Memory B cell (primary cell): ENCODE results near the gene PBX1.

Experiments
- ATAC-seq: fragments of 150-1000 bp; cut with Tn5 transposase; 2 replicates; pipeline ENCODE4 v1.10.0; 2021; ENCODE audit warnings: low read depth, mild to moderate bottlenecking, moderate library complexity
- DNase-seq, 2 donors: peaks; one replicate each; pipeline ENCODE4 v3.0.0; 2022; ENCODE audit warnings: low spot score in 2 of 2
- H3K27ac Mint-ChIP-seq: one replicate; pipeline ENCODE4 v1.8.0; 2022; ENCODE audit warnings: mild to moderate bottlenecking, moderate library complexity, mixed read lengths
- H3K27me3 Mint-ChIP-seq: one replicate; pipeline ENCODE4 v1.8.0; 2022; ENCODE audit warnings: mixed read lengths
- H3K36me3 Mint-ChIP-seq: one replicate; pipeline ENCODE4 v1.8.0; 2022; ENCODE audit warnings: mild to moderate bottlenecking, mixed read lengths
- H3K4me1 Mint-ChIP-seq: one replicate; pipeline ENCODE4 v1.8.0; 2022; ENCODE audit warnings: mixed read lengths
- H3K4me3 Mint-ChIP-seq: one replicate; pipeline ENCODE4 v1.8.0; 2022; ENCODE audit warnings: mild to moderate bottlenecking, moderate library complexity, mixed read lengths
- H3K9me3 Mint-ChIP-seq: one replicate; pipeline ENCODE4 v1.8.0; 2022; ENCODE audit warnings: mixed read lengths

PBX1 gene

DNA sequence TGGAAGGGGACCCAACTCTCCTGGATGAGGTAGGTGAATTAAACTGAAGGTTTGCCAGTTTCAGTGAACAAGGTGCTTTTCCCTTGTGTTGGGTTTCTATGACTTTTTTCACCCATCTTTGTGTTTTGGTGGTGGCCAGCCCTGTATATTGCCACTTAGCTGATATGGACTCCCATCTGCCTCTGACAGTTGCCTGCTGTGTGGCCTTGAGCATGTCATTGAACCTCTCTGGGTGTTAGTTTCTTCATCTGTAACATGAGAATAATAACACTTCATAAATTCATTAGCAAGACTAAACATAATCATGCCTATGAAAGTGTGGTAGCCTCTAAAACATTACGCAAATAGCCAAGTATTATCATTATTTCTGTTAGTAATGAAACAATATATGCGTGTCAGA is 141.7 kb downstream of the PBX1 start:
- no peaks in the 10 kb centered on the region for H3K36me3 Mint-ChIP-seq
- H3K4me1 Mint-ChIP-seq, result no peaks in the 10 kb centered on the region
- DNase-seq, result no peak
- H3K4me3 Mint-ChIP-seq, result no peak overlapping the region
- no peak for ATAC-seq
- H3K27me3 Mint-ChIP-seq, result no peaks in the 10 kb centered on the region
- H3K9me3 Mint-ChIP-seq, result no peaks in the 10 kb centered on the region
- no peak overlapping the region for H3K27ac Mint-ChIP-seq

GRCh38 chr1:164701189-164701761 is 142.3 kb downstream of the PBX1 start:
- Mint-ChIP-seq H3K36me3 (no peaks in the 10 kb centered on the region), H3K9me3 (no peaks in the 10 kb centered on the region), H3K4me1 (no peaks in the 10 kb centered on the region), H3K27ac (no peak overlapping the region), H3K27me3 (no peaks in the 10 kb centered on the region), H3K4me3 (no peak overlapping the region)
- ATAC-seq (no peak), DNase-seq (no peak)

- Mint-ChIP-seq H3K27ac (no peak overlapping the region), H3K9me3 (no peaks in the 10 kb centered on the region), H3K4me1 (no peaks in the 10 kb centered on the region), H3K36me3 (no peaks in the 10 kb centered on the region), H3K27me3 (no peaks in the 10 kb centered on the region), H3K4me3 (no peak overlapping the region)
- DNase-seq (no peak), ATAC-seq (no peak)
These were observed 143.2 kb downstream of the PBX1 start for GRCh38 chr1:164702216-164702615.

DNA sequence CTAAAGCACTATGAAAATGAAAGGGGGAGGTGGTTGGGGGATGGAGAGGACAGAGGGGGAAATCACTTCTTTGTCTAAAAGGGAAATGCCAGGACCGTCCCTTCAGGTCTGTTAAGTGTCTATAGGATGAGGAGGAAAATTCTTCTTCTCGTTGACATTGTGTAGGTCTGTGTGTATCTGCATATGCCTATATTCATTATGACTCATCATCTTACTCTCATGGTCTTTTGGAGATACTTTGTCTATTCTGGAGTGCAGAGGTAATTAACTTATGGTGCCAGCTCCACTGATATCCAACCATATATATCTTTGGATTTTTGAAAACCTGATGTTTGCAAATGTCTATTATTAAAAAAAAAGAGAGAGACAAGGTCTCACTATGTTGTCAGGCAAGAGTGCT is 143.7 kb downstream of the PBX1 start:
- Mint-ChIP-seq H3K4me3 (no peak overlapping the region), H3K9me3 (no peaks in the 10 kb centered on the region), H3K36me3 (no peaks in the 10 kb centered on the region), H3K4me1 (no peaks in the 10 kb centered on the region), H3K27ac (no peak overlapping the region), H3K27me3 (no peaks in the 10 kb centered on the region)
- ATAC-seq, result no peak
- no peak for DNase-seq

DNA sequence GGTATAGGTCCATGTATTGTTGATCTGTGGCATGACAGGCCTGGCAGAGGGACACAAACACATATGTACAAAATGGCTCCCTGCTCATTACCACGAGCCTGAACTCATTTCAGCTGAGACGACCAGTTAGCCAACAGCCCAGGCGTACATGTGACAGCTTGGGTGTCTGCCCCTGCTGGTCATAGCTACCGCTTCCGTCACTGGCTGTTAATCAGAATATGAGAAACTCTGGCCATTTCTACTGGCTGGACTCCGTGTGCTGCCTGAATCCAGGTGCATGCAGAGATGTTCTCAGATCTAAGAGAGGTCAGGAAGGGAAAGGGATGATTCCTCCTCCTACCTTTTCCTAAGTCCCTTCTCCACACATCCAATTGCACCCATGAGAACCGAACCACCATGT is 144.5 kb downstream of the PBX1 start:
- no peak for DNase-seq
- ATAC-seq, result no peak
- Mint-ChIP-seq H3K4me3 (no peak overlapping the region), H3K27ac (no peak overlapping the region), H3K36me3 (no peaks in the 10 kb centered on the region), H3K9me3 (no peaks in the 10 kb centered on the region), H3K27me3 (peaks cover 1% of the 10 kb centered on the region), H3K4me1 (no peaks in the 10 kb centered on the region)

GRCh38 chr1:164703960-164704411 is 145.0 kb downstream of the PBX1 start:
- H3K4me1 Mint-ChIP-seq, result no peaks in the 10 kb centered on the region
- H3K4me3 Mint-ChIP-seq, result no peak overlapping the region
- no peak overlapping the region for H3K27ac Mint-ChIP-seq
- ATAC-seq, result no peak
- no peaks in the 10 kb centered on the region for H3K9me3 Mint-ChIP-seq
- peaks cover 1% of the 10 kb centered on the region for H3K27me3 Mint-ChIP-seq
- H3K36me3 Mint-ChIP-seq, result no peaks in the 10 kb centered on the region
- DNase-seq, result no peak

GRCh38 chr1:164704954-164705353 is 146.0 kb downstream of the PBX1 start:
- Mint-ChIP-seq H3K36me3 (no peaks in the 10 kb centered on the region), H3K27ac (no peak overlapping the region), H3K9me3 (no peaks in the 10 kb centered on the region), H3K4me1 (no peaks in the 10 kb centered on the region), H3K27me3 (peaks cover 1% of the 10 kb centered on the region), H3K4me3 (no peak overlapping the region)
- DNase-seq (no peak), ATAC-seq (no peak)

DNA sequence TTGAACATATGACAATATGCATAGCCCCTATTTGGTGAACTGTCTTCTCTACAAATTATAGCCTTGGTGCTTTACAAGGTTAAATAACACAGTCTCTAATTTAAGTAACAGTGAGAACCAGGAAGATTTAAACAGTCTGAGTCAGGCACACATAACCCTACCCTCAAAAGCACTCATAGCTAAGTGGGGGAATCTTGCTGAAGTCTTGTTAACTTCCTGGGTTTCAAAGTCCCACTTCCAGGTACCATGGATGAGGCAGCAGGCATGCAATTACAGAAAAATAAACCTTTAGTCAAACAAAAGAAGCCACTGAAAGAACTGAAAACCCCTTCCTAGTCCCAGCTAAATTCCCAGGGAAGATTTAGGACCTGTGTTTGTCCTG is 147.6 kb downstream of the PBX1 start:
- Mint-ChIP-seq H3K9me3 (no peaks in the 10 kb centered on the region), H3K4me1 (no peaks in the 10 kb centered on the region), H3K27me3 (peaks cover 1% of the 10 kb centered on the region), H3K4me3 (no peak overlapping the region), H3K36me3 (no peaks in the 10 kb centered on the region), H3K27ac (no peak overlapping the region)
- ATAC-seq, result no peak
- DNase-seq, result no peak

- DNase-seq, result no peak
- no peaks in the 10 kb centered on the region for H3K9me3 Mint-ChIP-seq
- H3K36me3 Mint-ChIP-seq, result no peaks in the 10 kb centered on the region
- no peak overlapping the region for H3K27ac Mint-ChIP-seq
- H3K27me3 Mint-ChIP-seq, result peaks cover 1% of the 10 kb centered on the region
- no peaks in the 10 kb centered on the region for H3K4me1 Mint-ChIP-seq
- no peak for ATAC-seq
- H3K4me3 Mint-ChIP-seq, result no peak overlapping the region
These were observed 148.9 kb downstream of the PBX1 start for GRCh38 chr1:164707868-164708331.

GRCh38 chr1:164708596-164708995 is 149.6 kb downstream of the PBX1 start:
- no peak for DNase-seq
- Mint-ChIP-seq H3K27ac (no peak overlapping the region), H3K27me3 (peaks cover 1% of the 10 kb centered on the region), H3K36me3 (no peaks in the 10 kb centered on the region), H3K9me3 (no peaks in the 10 kb centered on the region), H3K4me1 (no peaks in the 10 kb centered on the region), H3K4me3 (no peak overlapping the region)
- ATAC-seq, result no peak

DNA sequence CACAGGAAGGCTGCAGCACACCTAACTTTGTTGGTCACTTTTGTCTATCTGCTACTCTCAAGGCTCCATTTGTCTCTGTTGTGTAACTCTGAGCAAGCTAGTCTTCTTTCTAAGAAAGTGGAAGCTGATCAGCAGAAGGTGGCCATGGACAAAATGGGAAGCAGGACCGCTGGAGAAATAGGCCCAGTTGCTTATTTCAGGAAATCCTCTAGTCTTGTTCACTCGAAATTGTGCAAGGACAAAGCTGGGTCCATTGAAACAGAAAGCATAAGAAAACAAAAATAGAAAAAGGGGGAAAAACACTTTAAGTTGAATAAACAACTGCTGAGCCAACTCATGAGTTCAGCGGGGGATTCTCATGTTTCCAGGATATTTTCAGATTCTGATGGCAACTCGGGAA is 150.1 kb downstream of the PBX1 start:
- Mint-ChIP-seq H3K4me3 (no peak overlapping the region), H3K27ac (no peak overlapping the region)

GRCh38 chr1:164709541-164710278 is 150.7 kb downstream of the PBX1 start:
- ATAC-seq, result no peak
- Mint-ChIP-seq H3K4me3 (no peak overlapping the region), H3K36me3 (no peaks in the 10 kb centered on the region), H3K27me3 (peaks cover 1% of the 10 kb centered on the region), H3K4me1 (no peaks in the 10 kb centered on the region), H3K27ac (no peak overlapping the region), H3K9me3 (no peaks in the 10 kb centered on the region)
- no peak for DNase-seq

More for the DNA sequence above, 150.1 kb downstream of the PBX1 start:
- no peak for ATAC-seq
- Mint-ChIP-seq H3K4me1 (no peaks in the 10 kb centered on the region), H3K9me3 (no peaks in the 10 kb centered on the region), H3K27me3 (peaks cover 1% of the 10 kb centered on the region), H3K36me3 (no peaks in the 10 kb centered on the region)
- DNase-seq, result no peak

DNA sequence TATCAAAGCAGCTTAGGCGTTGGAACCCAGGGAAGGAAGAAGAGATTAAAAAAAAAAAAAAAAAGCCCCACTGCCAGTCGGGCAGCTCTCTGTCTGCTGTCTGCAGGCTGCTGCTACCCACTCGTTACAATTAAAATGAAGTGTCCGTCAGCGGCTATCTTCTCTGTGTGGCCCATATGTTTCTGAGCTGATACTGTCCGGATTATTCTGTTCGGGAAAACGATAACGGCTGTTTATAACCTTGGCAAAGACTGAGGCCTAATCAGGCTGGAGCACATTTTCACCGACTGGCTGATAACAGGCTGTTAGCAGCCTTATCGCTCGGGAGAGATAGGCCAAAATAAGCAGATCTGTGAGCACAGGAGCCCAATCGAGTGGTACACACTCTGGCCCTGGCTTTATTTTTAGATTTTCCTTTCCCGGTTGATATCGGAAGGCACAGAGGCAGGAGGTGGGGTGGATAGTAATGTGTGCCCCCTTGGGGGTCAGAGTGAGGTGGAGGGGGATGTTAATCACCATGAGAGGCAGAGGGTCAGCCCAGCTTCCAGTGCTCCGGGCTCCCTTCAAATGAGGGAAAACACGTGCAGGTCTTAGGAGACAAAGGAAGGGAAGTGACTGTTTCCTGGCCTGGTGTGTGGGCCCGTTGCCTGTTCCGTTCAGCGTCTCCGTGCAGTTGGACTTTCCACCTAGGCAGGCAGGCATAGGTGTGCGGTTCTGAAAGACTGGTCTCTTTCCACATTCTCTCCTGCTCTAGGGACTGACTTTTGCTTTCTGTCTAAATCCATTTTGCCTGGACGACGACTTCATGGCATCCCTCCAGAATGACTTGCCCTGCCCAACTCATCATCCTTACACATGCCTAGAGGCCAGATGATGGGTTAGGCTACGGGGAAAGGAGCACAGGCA is 153.4 kb downstream of the PBX1 start:
- Mint-ChIP-seq H3K9me3 (no peaks in the 10 kb centered on the region), H3K4me1 (no peaks in the 10 kb centered on the region), H3K27ac (no peak overlapping the region), H3K27me3 (peaks cover 1% of the 10 kb centered on the region), H3K4me3 (no peak overlapping the region), H3K36me3 (no peaks in the 10 kb centered on the region)
- no peak for DNase-seq
- ATAC-seq, result no peak

DNA sequence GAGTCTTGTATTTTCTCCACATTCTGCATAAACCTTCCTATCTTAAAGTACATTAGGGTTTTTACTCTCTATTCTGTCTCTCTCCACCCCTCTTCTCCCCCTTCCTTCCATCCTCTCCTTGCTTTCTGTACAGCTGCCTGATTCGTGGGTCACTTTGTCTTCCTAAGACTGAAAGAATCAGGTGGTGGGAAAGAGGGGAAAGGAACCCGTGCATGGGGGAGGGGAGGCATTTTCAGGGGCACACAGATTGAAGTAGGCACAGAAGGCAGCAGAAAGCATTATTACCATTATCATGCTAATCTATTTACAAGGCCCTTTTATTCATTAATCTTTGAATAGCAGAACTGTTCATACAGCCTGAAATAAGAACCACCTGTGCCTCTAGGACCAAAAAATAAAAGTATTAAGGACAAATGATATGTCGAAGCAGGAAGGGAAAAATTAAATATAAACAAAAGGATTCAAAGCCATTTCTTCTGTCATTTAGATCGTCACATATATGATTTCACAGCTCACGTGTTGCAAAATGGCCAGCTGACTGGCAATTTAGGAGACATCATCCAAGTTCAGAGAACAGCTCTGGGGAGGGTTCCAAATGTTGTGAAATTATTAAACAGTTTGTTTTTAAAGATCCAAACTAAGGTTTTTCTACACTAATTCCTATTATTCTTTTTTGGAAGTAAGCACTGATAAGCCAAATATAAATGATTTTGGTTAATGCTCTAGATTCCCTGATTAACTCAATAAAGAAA is 154.6 kb downstream of the PBX1 start:
- Mint-ChIP-seq H3K27ac (no peak overlapping the region), H3K36me3 (no peaks in the 10 kb centered on the region), H3K4me3 (no peak overlapping the region), H3K9me3 (no peaks in the 10 kb centered on the region), H3K27me3 (no peaks in the 10 kb centered on the region), H3K4me1 (no peaks in the 10 kb centered on the region)
- DNase-seq, result no peak
- no peak for ATAC-seq
